Measurements from ENCODE around the gene CACNG4.

CACNG4 gene

DNA sequence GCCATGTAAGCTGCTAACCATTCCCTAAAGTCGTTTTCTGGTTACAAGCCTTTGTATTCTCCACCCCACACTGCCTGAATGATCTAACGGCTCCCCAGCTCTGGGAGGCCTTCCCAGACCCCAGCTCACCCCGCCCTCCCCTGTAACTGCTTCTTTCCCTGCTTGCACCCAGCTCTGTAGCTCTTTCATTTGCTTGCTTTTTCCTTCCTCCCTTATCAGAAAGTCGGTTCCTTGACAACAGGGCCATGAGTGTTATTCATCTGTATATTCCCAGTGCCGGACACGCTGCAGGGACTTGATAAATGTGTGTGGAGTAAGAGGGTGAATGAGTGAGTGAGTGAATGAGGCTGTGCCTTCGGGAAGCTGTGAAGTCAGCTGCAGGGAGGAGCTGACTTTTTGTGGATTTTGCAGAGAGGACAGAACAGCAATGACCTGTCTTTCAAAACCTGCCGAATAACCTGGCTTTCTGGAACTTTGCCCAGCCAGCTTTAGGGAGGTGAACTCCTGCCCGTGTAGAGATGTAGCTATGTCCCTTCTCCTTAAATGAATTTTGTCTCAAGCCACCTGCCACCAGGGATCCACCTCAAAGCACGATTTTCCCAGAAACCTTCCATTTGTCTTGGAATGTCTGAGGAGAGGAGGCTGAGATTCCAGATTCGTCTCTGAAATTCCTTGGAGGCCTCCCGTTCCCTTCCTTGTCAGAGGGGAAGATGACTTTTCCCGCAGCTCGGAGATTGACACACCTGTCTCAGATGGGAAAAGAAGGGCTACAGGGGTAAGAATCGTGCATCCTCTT lies 20.0 kb upstream of the CACNG4 start:
- DNase-seq, result no peak

DNA sequence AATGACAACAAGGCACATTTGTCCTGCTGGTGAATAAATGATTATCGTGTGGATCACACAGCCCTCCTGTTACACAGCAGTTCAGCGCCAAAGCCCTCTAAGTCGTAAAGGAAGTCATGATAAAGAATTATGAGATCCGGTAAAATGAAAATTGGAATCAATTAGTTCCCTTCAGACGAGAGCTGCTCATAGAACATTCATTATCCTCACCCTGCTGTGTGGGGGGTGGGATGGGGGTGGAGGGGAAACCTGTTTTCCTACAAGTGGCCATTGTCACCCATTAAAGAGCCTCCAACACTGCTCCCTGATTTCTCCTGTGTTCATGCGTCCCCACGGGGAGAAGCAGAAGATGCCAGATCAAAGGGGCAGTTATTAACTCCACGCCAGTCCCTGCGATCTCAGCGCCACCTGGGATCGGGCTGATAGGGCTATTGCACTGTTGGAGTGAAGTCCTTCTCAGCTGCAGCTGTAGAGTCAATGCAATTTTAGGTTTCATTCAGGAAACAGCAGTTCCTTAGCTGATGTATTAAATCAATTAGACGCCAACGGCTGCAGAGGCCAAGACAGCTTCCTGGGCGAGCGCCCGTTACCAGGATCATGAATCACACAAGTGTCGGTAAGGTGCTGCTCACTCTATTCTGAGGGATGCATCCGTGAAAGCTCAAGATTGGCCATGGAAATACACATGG lies 19.2 kb upstream of the CACNG4 start:
- no peak for DNase-seq

DNA sequence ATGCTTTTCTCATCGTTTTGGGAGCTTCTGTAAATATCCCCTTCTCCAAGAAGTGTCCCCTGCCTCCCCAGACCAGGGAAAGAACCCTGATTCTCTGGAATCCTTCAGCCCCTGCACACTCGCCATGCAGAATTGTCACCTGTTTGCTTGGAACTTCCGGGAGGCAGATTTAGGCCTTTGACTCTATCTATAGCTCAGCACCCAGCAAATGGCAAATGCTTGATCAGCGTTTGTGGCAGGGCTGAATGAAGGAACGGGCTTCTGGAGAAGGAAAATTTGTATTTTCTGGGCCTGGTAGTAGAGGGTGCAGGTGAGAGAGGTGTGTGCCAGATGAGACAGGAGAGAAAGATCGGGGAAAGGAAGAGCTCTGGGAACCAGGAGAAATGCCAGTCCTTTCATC lies 18.3 kb upstream of the CACNG4 start:
- DNase-seq, result no peak

DNA sequence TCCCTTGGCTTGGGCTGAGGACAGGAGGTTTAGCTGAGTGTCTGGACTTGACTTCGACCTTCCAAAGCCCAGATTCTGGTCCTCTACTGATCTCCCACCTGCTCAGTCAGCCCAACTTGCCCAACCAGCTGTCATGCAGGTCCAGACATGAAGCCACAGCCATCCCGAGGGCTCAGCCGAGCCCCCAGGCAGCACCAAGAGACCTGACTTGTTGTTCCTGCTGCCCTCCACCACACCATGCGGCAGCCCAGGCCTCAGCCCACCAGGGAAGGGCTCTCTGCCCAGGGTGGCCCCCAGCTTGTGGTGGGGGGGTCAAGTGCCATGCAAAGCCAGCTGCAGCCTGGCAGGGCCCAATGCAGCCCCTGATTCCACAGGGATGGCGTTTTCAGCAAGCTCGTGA lies 17.2 kb upstream of the CACNG4 start:
- DNase-seq, result no peak

DNA sequence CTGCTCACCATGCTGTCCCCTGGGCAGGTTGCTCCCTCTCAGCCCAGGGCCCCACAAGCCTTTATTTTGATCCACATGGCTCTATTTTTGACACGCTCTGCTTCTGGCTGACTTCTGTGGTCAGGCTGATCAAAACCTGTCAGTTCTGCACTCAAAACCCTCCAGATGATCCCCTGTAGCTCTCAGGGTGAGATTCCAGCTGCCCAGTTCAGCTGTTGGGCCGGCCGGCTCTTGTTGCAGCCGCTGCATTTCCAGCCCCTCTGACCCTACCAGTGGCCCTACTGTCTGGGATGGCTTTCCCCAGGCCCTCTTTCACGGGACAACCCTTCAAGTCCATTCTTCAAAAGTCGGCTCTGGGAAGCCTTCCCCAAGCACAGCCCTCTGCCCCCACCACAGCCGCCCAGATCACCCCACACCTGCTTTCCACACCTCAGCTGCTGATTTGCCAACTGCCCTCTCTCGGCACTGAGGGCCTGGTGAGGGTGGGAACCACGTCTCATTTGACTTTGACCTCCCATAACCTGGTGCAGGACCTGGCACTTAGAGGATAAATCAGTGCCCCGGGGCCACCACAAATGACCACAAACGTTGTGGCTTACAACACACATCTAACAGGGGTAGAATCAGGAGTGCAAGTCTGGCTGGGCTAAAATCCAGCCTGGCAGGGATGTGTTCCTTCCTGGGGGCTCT lies 16.3 kb upstream of the CACNG4 start:
- DNase-seq, result no peak

DNA sequence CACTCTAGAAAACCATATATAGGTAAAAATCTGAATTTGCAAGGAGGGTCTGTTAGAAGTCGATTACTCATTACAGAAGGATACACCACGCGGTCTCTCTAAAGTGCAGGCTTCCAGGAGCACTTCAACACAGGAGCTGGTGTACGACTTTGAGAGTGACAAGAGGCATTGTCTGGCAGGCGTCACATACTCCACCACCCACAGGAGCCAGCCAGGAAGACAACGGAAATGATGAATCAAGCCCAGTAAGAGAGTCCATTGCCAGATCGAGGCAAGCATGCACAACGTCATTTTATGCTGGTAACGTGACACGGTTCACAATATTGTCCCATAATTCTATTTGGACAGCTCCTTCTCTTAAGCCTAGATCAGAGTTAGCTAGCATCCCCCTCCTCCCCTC lies 15.0 kb upstream of the CACNG4 start:
- no peak for DNase-seq

DNA sequence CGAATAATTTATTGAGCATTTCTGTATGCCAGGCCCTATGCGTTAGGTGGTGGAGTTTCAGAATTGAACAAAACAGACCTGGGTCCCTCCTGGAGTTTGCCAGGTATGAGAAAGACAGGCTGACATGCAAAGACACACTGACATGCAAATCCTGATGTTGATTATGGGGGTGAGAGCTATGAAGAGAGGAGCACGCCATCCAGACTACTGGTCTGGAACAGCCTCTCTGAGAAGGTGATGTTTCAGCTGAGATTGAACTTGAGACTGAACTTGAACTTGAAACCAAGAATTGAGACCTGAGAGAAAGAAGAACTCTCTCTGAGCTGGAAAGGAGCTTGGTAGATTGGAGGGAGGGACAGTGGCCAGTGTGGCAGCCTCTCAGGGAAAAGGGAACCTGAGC lies 14.2 kb upstream of the CACNG4 start:
- no peak for DNase-seq

DNA sequence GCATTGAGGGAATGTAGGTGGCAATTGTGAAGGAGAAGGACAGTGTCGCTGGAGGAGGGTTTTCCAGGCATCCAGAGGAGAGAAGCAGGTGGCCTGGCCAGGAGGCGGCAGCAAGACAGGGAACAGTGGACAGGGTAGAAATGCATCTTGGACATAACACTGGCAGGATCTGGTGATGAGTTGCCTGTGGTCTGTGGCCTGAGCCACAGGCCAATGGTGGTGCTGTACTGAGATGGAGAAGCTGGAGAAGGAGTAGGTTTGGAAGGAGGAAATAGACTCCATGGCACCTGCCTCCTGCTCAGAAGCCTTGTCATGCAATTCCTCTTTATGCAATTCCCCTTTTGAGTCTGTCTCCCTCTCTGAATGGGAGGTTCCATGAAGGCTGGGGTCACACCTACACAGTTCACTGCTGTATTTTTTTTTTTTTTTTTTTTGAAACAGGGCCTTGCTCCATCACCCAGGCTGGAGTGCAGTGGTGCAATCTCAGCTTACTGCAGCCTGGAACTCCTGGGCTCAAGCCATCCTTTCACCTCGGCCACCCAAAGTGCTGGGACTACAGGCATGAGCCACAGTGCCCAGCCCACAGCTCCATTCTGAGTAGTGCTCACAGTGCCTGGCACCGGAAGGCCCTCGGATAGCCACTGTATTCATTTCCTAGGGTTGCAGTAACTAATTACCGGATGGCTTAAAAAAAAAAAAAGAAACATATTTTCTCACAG lies 13.5 kb upstream of the CACNG4 start:
- DNase-seq, result no peak

DNA sequence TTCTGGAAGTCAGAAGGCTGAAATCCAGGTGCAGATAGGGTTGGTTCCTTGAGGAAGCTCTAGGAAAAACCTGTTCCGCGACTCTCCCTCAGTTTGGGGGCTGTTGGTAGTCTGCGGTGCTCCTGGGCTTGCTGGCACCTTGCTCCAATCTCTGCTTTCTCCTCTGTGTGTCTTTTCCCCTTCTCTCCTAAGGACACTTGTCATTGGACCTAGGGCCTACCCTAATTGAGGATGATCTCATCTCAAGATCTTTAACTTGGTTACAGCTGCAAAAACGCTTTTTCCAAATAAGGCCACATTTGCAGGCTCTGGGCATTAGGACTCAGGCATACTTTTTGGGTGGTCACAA lies 12.9 kb upstream of the CACNG4 start:
- no peak for DNase-seq

DNA sequence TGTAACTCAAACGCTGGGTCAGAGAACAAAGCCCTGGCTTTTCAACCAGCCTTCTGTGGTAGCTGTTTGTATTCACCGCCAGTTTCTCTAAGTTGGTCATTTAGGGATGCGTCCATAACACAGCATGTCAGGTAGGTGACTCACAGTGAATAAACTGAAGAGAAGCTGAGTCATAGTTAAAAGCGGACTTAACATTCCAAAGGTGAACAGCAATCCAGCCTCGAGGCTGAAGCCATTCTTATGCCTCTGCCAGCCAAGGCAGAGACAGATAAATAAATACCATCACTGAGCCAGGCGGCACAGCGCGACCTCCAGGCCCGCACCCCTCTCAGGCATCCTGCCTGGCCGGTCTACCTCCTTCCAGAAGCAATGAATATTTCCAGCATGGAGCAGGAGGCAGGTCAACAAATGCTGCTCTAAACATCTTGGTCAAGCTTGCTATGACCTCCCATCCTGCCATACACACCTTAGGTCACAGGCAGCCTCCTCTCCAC lies 12.4 kb upstream of the CACNG4 start:
- no peak for DNase-seq

DNA sequence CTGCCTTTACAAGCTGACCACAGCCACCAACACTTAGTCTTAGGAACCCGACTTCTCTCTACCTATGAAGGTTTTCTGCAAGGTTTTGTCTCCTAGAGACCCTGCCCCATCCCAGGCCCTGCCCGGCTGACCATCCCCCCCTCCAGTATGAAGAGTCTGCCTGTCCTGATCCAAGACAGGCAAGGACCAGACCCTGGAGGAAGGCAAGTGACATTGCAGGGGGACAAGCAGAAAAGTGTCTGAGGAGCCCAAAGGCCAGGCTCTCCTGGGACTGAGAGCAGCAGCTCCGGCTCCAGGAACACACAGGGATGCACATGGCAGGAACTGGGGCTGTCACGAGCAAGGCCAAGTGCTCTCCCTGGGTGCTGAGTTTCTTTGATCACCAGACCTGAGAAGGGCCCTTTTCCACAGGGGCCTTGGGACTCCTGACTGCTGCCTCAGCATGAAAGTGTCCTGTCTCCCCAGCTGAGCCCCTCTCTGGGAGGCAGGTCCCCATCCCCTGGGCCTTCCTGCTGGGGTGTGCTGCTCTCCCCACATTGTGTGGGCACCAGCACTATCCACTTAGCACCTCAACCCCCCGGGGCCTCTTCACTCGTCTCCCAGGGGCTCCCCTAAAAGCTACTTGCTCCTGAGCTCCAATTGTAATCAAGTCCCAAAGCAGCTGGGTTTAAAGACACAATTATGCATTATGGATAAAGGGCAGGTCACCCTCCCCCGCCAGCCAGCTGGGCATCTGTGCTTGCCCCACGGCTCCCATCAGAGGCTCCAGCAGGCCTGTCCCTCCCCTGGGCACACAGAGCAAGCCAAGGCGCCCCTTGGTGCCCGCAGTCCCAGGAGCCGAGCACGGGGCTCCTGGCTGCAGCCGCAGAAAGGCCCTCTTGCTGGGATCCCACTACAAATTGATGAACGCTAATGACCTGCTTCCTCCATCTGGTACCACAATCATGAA lies 11.6 kb upstream of the CACNG4 start:
- DNase-seq, result peak; percentile 61

DNA sequence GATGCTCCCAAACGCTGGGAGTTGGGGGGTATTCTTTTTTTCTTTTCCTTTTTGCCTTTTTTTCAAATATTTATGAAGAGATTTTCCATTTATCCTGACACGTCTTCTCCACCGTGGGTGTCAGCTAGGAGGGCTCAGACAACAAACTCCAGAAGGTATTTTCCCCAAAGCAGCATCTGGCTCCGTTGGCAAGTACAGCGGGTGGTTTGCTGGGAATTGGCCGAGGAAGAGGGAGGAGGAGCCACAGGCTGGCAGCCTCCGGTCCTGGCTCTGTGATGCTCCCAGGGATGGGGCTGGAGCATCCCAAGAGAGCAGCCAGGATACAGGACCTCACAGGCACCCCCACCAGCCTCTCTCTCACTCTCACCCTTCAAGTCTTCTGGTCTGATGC lies 10.9 kb upstream of the CACNG4 start:
- peak; percentile 74 for DNase-seq

DNA sequence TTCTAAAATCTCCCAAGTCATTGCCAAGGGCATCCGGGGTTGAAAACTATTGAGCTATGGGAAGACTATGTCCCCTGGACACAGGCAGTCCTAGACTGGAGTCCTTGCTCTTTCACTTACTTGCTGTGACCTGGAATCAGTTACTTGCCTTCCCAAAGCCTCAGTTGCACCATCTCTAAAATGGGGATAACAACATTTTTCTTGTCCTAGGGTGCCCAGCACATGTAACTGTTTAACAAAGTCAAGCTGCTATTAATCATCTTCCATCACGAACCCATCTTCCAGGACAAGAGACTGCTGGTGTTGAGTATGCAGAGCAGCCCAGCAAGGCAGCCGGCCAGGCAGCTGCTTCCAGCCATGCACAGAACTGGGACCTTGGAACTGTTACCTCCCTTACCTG lies 9.9 kb upstream of the CACNG4 start:
- DNase-seq, result no peak

DNA sequence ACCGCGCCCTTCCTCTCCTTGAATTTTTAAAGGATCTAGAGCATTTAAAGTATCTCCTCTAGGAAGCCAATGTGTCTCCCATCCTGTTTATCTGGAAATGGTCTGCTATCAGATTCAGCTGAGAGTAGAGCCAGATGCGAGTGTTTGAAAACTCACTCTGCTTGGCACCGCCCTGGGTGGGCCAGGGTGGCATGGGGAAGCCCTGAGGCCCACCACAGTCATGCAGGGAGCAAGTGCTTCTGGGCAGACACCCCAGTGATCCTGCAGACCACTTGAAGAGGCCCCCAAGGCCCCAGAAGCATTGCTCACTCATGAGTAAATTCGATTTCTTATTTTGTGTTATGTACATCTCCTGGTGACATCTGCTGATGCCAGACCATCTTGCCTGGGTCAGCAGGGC lies 8.7 kb upstream of the CACNG4 start:
- no peak for DNase-seq

DNA sequence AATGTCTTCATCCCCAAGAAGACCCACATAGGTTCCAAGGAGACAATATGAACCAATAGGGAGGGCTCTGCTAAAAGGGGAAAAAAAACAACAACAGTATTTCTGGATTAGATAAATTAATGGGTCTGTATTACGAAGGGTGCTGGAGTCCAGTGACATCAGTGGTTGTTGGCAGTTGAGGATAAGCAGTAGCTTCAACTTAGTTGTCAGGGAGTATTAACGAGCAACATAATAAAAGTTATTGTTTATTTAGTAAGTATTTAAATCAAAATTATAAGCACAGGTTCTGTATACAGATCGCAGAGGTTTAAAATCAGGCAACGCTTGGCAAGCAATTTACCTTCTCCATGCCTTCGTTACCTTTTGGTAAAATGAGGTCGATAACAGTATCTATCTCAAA lies 7.6 kb upstream of the CACNG4 start:
- no peak for DNase-seq

DNA sequence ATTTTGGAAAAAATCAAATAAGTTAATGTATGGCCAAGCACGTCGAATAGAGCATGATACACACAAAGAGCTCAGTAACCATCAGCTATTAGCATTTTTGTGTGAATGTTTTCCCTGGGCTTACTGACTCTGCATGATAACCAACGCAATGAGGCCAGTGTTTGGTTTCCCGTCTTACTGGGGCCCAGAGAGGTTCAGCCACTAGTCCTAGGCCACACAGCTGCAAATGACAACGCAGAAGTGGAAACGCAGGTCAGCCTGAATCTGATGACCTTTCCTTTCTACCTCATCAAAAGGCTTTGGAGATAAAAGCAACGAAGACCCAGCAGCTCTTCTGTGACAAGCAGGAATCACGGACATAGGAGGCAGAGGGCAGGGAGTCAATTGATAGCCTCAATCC lies 7.2 kb upstream of the CACNG4 start:
- DNase-seq, result no peak

DNA sequence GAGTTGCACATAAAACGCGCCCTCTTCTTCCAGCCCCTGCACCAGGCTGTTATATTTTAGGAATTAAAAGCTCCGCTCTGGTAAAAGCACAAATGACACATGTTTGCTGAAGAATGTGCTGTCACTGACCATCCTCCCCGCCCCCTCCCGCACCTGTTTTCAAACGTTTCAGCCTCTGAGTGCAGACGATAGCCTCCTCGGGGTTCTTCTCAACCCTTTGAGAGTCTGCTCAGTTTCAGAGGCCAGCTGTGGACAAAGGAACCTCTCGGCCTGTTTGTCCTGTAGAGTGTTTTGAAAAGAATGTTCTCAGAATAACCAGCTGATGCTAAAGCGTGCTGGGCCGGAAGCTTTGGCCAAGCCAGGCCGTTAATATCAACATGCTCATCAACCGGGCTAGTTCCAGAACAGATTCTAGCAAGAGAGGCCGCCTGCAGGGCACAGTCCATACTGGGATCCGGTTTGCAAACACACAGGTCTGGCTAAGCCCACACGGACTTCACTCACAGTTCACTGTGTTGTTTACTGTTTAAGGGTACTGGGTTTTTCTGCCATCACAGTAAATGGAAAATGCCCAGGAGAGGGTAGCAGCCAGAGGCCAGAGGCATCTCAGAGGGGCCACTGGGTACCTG lies 6.4 kb upstream of the CACNG4 start:
- no peak for DNase-seq

DNA sequence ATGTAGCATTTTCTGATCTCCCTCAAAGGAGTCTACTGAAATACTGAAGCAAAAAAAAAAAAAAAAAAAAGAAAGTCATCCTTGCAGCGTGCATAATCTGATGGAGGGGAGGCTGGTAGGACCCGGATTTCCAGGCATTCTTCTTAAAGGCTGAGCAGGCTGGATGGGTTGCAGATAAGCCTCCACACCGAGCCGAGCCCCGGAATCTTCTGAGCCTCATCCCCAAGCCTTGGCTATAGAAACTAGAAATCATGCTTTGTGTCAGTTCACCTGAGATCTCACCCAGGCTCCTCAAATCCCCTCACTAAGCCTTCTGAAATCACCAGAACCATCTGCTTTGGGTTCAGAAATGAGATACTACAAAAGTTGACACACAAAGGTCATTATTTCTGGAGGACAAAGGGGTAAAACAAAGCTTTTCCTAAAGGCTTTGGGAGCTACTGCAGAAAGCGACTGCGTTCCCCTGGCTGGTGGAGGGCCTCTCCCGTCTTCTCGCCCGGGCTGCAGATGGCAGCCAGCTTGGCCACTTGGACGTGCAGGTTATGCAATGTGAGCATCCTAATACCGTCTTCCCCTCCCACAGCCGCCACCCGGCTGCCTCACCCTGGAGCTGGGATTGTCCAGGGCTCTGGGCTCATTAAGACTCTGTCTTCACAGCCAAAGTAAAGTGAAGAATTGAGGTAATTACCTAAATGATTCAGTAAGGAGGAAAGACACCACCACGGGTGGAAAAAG lies 4.7 kb upstream of the CACNG4 start:
- DNase-seq, result no peak

DNA sequence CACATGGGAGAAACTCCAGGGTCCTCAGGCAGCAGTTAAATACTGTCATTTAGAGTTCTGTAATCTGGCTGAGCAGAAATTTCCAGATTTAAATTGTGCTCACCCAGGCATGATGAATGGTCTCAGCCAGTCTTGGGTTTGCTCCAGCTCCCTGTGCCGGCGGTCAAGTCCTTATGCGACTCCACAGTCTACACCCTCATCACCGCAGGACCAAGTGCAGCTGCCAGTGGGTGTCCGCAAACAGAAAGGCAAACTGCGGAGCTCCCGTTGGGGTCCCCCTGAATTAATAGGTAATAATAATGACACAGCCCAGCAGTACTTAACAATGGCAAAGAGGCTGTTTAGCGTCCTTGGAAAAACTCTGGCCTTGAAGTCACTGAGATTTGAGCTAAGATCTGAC lies 3.9 kb upstream of the CACNG4 start:
- DNase-seq, result no peak

DNA sequence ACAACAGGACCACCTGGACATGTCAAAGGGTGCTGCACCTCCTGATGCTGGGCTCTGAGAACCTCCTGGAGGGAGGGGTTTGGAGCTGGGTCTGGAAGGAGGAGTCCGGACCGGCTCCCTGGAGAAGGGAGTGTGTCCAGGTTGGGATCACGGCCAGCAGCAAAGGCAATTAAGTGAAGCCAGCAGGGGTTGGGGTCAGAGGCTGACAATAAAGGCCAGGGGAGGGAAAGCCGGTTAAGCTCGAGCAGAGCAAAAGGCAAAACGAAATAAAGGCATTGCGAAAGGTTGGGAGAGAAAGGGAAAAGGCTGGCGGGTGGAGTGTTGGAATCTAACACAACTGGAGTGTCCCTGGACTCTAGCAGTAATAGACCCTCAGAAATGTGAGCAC lies 992 bp upstream of the CACNG4 start:
- no peak for DNase-seq

Measured in DMS 273 treated with DMSO at 0.1 percent for 48 hours (cell line).